ENCODE data around the gene KRTAP10-7. TPM values are rescaled to one million over a fixed set of nuclear protein-coding genes. Genes with fewer than 3 reads are reported as not detected.
"Not testable (repeated sequence)": the region's sequence is repeated elsewhere in the genome, so short reads cannot be mapped to it uniquely, and the experiment has no call there.

The KRTAP10-7 gene
- total RNA-seq, 2 donors from 2014 or later = not detected

DNA sequence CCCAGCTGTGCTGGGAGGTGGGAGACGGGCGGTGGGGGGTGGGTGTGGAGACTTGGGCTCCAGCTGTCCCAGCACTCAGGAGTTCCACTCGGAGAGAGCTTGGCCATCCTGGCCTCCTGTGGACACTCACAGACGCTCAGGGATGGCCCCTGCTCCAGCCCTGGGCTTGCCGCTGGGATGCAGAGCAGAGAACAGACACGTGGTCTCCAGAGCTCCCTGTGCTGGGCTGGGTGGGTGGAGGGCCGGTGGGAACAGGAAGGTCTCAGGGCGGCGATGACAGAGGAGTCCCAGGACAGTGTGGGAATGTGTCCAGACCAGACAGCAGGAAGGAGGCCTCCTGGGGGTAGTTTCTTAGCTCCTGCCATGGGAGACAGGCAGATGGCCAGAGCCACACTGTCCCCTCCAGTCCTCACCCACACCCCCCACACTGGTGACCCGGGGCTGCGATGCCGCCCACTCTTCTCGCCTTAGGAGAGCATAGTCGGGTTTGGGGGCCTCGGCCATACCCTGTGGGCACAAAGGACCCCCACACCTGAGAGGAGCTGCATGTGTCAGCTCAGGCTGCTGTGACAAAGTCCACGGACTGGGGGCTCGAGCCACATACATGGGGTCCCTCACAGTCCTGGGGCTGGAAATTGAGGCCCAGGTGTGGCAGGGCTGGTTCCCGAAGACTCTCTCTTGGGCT, 28.5 kb downstream of the KRTAP10-7 start:
- ATAC-seq = no peak
- no peak overlapping the region for H3K27ac Mint-ChIP-seq
- DNase-seq (ENCODE audit: low spot score in 2 of 2) = no peak
- H3K36me3 Mint-ChIP-seq = peaks cover 24 to 36% of the 10 kb centered on the region in 2 donors
- H3K9me3 Mint-ChIP-seq = peaks cover 30 to 47% of the 10 kb centered on the region in 2 donors

DNA sequence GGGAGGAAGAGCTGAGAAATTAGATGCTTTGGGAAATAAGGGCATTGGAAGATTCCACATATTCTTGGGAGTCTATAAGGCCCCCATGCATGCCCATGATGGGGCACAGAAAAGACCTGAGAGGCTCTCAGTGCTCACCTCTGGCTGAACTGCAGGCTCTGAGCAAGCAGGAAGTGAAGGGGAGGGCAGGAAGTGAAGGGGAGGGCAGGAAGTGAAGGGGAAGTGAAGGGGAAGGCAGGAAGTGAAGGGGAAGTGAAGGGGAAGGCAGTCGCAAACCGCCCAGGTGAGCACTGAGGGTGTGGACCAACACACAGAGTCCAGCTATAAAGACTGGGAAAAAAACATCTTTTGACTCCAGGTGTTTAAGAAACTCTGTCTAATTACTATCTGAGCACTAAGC, 30.0 kb downstream of the KRTAP10-7 start:
- Mint-ChIP-seq H3K36me3 (peaks cover 19 to 24% of the 10 kb centered on the region in 2 donors), H3K9me3 (peaks cover 27 to 35% of the 10 kb centered on the region in 2 donors), H3K27ac (peak overlapping the region in 1 of 2 donors; percentile 66)
- ATAC-seq (no peak), DNase-seq (ENCODE audit: low spot score in 2 of 2) (no peak)

DNA sequence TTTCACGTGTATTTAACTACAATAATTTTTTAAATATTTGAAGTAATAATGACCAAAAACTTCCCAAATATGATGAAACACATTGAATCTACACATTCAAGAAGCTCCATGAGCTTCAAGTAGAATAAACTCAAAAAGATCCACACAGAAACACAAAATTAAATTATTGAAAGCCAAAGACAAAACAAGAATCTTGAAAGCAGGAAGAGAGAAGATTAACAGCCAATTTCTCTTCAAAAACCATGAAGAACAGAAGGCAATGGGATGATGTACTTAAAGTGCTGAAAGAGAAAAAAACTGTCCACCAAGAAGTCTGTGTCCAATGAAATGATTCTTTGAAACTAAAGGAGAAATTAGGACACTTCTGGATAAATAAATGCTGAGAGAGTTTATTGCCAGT, 31.7 kb downstream of the KRTAP10-7 start:
- no peak for ATAC-seq
- Mint-ChIP-seq H3K9me3 (peaks cover 27 to 35% of the 10 kb centered on the region in 2 donors), H3K27ac (no peak overlapping the region), H3K36me3 (peaks cover 19 to 24% of the 10 kb centered on the region in 2 donors)
- no peak for DNase-seq (ENCODE audit: low spot score in 2 of 2)

DNA sequence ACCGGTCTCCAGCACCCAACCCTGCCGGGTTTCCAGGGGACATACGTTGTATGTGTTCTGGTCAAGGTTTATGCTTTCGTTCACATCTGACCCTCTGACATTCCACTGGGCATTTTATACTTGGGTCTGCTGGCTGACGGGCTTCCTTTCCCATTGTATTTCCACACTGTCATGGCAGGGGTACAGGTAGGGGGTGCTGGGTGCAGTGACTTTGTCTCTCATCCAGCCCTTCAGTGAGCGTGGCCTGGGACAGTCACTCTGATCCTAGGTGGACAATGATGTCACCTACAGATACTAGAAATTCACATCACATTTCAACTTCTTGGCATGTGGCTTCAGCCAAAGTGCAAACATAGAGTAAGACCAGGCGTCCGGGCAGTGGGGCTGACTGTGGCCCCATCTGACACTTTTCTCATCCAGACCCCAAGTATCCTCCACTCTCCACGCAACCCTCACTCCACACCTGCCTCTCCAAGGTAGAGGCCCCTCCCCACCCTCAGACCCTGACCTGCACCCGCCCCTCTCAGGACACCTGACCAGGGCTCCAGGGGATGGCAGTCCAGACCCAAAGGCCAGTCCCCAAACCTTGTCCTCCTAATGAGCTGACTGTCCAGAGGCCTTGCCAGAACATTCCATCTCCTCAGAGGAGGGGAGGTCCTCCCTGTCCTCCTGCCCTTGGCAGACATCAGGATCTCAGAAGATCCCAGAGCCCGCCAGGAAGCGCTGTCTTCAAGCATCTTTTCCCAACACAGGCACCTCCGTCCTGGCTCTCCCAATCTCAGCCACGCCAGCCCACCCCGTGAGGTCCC, 36.0 kb downstream of the KRTAP10-7 start:
- DNase-seq (ENCODE audit: low spot score in 2 of 2) (no peak), ATAC-seq (no peak)
- Mint-ChIP-seq H3K9me3 (peaks cover 20 to 28% of the 10 kb centered on the region in 2 donors), H3K36me3 (peaks cover 11 to 13% of the 10 kb centered on the region in 2 donors), H3K27ac (no peak overlapping the region)

DNA sequence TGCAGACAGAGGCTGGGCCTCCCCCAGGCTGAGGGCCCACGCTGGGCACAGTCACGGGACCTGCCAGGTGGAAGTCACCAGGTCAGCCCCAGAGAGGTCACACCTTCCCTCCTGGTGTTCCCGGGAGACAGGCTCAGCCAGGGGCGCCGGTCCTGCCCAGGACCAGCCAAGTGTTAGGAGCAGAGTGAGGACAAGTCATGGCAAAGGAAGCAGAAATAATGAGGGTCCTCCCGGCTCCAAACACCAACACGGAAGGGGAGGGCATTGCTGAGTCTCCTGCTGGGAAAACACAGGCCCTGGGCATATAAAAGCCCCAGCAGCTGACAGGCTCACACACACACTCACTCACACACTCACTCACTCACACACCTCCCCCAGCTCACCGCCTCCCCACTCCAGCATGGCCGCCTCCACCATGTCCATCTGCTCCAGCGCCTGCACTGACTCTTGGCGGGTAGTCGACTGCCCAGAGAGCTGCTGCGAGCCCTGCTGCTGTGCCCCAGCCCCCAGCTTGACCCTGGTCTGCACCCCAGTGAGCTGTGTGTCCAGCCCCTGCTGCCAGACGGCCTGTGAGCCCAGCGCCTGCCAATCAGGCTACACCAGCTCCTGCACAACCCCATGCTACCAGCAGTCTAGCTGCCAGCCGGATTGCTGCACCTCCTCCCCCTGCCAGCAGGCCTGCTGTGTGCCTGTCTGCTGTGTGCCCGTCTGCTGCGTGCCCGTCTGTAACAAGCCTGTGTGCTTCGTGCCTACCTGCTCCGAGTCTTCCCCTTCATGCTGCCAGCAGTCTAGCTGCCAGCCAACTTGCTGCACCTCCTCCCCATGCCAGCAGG, 36.8 kb downstream of the KRTAP10-7 start, which contains the start of gene KRTAP10-10:
TSS of gene KRTAP10-10 (plus strand) at position 339 of the 833 bp plus-strand sequence. CDS start at position 401, 62 bp downstream.
- Mint-ChIP-seq H3K9me3 (peaks cover 14 to 25% of the 10 kb centered on the region in 2 donors), H3K27ac (no peak within 1 kb of the TSS), H3K36me3 (peaks cover 8 to 14% of the 10 kb centered on the region in 2 donors)
- ATAC-seq (no peak), DNase-seq (ENCODE audit: low spot score in 2 of 2) (no peak)

DNA sequence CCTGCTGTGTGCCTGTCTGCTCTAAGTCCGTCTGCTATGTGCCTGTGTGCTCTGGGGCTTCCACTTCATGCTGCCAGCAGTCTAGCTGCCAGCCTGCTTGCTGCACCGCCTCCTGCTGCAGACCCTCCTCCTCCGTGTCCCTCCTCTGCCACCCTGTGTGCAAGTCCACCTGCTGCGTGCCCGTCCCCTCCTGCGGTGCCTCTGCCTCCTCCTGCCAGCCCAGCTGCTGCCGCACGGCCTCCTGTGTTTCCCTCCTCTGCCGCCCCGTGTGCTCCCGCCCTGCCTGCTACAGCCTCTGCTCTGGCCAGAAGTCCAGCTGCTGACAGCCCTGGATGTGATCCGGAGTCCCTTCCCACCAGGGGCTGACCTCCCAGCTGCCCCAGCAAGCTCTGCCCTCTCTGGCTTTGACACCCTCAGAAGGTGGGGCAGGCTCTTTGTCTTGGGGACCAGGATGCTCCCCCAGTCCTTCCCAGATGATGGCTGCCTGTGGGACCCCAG, 37.5 kb downstream of the KRTAP10-7 start:
- ATAC-seq; DNase-seq (ENCODE audit: low spot score in 2 of 2); H3K27ac Mint-ChIP-seq: not testable (repeated sequence)
- peaks cover 17 to 25% of the 10 kb centered on the region in 2 donors for H3K9me3 Mint-ChIP-seq
- H3K36me3 Mint-ChIP-seq = peaks cover 11 to 17% of the 10 kb centered on the region in 2 donors

DNA sequence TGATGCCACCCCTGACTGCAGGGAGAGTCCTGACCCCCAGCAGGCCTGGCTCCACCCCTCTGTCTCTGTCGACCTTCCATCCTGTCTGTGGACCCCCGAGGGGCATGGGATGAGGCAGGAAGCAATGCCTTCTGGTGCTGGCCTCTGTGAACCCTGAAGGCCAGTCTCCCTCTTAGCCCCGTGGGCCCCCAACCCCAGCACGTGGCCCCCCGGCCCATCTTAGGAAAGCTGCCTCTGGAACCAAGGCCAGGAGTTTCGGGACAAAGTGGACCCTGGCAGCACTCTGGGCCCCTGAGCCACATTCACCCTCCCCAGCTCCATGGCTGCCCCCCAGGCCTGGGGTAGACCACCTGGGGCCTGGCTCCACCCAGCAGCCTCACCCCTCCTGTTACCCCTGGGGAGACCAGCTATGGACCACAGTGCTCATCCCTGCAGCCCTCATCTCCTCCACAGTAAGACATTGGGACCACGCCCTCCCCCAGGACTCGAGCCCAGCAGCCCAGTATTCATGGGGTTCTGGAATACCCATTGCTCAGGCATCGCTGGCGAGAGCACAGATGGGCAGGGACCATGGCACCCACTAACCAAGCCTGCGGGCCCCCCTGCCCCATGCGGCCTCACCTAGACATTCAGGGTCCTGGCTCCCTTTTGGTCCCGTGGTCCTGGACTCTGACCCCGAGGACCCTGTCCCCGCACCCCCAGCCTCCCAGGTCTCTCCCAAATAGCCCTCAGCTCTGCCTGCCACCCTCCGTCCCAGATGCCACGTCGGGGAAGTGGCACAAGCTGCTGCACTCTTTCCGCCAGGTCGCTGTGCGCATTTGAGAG, 38.3 kb downstream of the KRTAP10-7 start:
- peaks cover 24 to 28% of the 10 kb centered on the region in 2 donors for H3K9me3 Mint-ChIP-seq
- DNase-seq (ENCODE audit: low spot score in 2 of 2); H3K27ac Mint-ChIP-seq; ATAC-seq: not testable (repeated sequence)
- H3K36me3 Mint-ChIP-seq = peaks cover 19 to 25% of the 10 kb centered on the region in 2 donors

DNA sequence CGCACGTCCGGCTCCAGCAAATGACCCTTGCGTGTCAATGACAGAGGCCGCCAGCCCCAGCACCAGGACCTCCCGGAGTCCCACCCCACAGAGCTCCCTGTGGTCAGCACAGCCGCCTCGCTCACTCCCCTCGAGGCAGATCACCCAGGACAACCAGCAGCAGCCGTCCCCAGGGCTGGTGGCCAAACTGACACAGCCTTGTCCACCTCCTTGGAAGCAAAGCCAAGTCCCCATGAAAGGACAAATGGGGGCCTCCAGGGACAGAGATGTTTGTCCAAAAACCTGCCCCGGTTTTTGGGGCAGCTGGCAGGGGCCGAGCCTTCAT, 38.9 kb downstream of the KRTAP10-7 start:
- H3K36me3 Mint-ChIP-seq = peaks cover 25% of the 10 kb centered on the region in 2 donors
- no peak overlapping the region for H3K27ac Mint-ChIP-seq
- peaks cover 24 to 32% of the 10 kb centered on the region in 2 donors for H3K9me3 Mint-ChIP-seq
- DNase-seq (ENCODE audit: low spot score in 2 of 2) (no peak), ATAC-seq (no peak)

DNA sequence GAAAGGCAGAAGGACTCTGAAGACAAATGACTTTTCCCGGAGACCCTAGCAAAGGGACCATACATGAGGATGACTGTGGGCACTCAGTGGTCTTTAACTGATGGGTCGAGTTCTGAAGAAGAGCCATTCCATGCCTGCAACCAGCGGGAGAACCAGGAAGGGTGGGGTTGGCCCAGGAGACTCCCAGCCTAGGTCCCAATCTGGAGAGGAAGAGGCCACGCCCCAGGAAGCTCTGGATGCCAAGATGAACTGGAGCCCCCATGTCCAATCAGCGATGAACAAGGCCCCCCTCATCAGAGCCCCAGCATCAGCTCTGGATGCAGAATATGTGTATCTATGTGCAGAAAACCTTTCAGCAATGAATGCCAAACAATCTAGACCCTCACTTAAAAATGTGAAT, 40.4 kb downstream of the KRTAP10-7 start:
- Mint-ChIP-seq H3K9me3 (peaks cover 33 to 41% of the 10 kb centered on the region in 2 donors), H3K27ac (no peak overlapping the region), H3K36me3 (peaks cover 34 to 40% of the 10 kb centered on the region in 2 donors)
- ATAC-seq (no peak), DNase-seq (ENCODE audit: low spot score in 2 of 2) (no peak)

DNA sequence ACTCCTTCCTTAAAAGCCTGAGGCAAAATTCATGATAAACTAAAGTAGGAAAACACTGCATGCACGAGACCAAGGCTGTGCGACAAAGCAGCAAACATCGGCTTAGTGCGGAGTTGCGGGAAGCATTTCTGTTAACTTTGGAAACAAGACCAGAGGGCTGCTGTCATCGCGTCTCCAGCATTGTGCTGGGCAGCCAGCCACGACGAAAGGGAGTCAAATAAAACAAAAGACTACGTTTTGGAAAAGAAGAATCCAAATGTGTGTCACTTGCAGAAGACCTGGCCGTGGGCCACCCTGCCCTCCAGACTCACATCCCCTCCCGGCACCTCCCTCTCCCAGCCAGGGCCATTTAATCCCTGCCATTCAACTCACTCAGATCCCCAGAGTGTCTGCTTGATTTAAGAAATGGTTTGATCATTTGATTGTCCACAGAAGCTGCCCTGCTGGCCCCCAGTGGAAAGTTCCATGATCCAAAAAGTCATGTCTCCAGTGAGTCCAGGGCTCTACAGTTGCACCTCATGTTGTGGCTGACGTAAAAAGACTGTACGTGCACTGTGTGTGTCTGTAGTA, 43.4 kb downstream of the KRTAP10-7 start:
- ATAC-seq (no peak), DNase-seq (ENCODE audit: low spot score in 2 of 2) (no peak)
- Mint-ChIP-seq H3K27ac (peak overlapping the region in 1 of 2 donors; percentile 31), H3K9me3 (peaks cover 33 to 41% of the 10 kb centered on the region in 2 donors), H3K36me3 (peaks cover 34 to 47% of the 10 kb centered on the region in 2 donors)

DNA sequence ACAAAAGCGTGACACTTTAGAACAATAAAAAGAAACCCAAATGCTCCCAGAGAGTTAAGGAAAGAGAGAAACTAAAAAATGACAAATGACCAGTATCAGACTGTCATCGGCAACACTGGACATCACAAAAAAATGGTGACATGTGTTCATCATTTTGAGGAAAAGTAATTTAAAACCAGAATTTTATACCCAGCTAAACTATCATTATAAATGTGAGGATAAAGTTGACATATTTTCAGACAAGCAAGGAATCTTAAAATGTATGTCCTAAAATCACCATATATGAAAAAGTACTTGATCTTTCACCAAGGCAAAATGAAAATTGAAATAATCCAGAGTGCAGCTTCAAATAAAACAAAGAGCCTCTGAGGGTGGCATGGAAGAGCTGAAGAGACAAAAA, 44.5 kb downstream of the KRTAP10-7 start:
- H3K36me3 Mint-ChIP-seq = peaks cover 34 to 47% of the 10 kb centered on the region in 2 donors
- ATAC-seq (no peak), DNase-seq (ENCODE audit: low spot score in 2 of 2) (no peak)
- H3K9me3 Mint-ChIP-seq = peaks cover 33 to 39% of the 10 kb centered on the region in 2 donors
- no peak overlapping the region for H3K27ac Mint-ChIP-seq

DNA sequence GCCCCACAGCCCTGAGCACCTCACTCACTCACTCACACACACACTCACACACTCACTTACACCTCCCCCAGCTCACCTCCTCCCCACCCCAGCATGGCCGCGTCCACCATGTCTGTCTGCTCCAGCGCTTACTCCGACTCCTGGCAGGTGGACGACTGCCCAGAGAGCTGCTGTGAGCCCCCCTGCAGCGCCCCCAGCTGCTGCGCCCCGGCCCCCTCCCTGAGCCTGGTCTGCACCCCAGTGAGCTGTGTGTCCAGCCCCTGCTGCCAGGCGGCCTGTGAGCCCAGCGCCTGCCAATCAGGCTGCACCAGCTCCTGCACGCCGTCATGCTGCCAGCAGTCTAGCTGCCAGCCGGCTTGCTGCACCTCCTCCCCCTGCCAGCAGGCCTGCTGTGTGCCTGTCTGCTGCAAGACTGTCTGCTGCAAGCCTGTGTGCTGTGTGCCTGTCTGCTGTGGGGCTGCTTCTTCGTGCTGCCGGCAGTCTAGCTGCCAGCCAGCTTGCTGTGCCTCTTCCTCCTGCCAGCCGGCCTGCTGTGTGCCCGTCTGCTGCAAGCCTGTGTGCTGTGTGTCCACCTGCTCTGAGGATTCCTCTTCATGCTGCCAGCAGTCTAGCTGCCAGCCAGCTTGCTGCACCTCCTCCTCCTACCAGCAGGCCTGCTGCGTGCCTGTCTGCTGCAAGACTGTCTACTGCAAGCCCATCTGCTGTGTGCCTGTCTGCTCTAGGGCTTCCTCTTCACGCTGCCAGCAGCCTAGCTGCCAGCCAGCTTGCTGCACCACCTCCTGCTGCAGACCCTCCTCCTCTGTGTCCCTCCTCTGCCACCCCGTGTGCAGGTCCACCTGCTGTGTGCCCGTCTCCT, 46.2 kb downstream of the KRTAP10-7 start, which contains the start of gene KRTAP10-11:
TSS of gene KRTAP10-11 (plus strand) at position 49 of the 856 bp plus-strand sequence. CDS start at position 94, 45 bp downstream.
- ATAC-seq; DNase-seq (ENCODE audit: low spot score in 2 of 2): not testable (repeated sequence)
- Mint-ChIP-seq H3K36me3 (peaks cover 25 to 42% of the 10 kb centered on the region in 2 donors), H3K9me3 (peaks cover 26 to 29% of the 10 kb centered on the region in 2 donors), H3K27ac (peak within 1 kb of the TSS in 1 of 2 donors; percentile 62)

DNA sequence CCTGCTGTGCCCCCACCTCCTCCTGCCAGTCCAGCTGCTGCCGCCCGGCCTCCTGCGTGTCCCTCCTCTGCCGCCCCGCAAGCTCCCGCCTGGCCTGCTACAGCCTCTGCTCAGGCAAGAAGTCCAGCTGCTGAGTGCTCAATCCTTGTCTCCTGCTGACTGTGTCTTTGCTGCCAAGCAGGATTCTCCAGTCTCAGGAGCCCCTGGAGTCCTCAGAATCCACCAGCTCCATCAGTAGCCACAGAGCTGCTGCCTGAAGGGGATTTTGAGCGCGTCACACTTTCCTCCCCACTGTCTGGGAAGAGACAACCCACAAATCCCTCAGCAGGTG, 46.8 kb downstream of the KRTAP10-7 start:
- ATAC-seq = no peak
- peaks cover 26% of the 10 kb centered on the region in 2 donors for H3K9me3 Mint-ChIP-seq
- peak overlapping the region in 1 of 2 donors; percentile 62 for H3K27ac Mint-ChIP-seq
- no peak for DNase-seq (ENCODE audit: low spot score in 2 of 2)
- H3K36me3 Mint-ChIP-seq = peaks cover 25 to 39% of the 10 kb centered on the region in 2 donors

DNA sequence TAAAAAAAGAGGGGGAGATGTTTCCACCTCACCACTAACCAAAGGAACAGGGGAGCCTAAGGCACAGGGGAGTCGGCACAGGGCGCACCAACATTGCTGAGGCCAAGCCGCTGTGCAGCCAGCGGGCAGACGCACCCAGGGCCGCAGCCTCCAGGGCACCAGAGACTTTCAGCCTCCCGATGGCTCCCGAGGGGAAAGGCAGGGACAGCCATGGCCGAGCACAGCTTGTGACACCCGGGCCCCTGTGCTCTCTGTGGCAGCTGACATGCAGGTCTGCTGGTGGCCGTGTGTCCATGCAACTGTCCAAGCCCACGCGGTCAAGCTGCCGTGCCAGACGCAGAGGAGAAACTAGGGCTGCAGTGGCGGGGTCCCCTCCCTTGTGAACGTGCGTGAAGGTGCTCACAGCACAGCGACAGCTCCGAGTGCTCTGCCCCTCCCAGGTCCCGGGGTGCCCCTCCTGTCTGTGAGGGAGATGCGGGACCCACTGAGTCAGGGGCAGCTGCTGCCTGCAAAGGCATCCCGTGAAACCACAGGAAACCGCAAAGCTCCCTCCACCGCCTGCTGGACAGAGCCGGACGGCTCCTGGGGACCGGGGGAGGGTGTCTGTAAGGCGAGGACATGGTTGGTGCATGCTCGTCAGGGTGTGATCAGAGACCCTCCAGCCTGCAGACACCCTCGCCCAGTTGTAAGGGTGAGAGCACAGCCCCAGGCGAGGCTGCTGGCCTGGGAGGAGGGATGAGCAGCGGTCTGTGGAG, 48.3 kb downstream of the KRTAP10-7 start:
- H3K36me3 Mint-ChIP-seq = peaks cover 14 to 31% of the 10 kb centered on the region in 2 donors
- ATAC-seq = no peak
- peaks cover 14 to 15% of the 10 kb centered on the region in 2 donors for H3K9me3 Mint-ChIP-seq
- DNase-seq (ENCODE audit: low spot score in 2 of 2) = no peak
- no peak overlapping the region for H3K27ac Mint-ChIP-seq

All from activated naive CD4-positive, alpha-beta T cell treated with anti-CD3 and anti-CD28 coated beads, Interleukin-2, amount 50 U/mL, for 72 hours (primary cell).